HG03342 (cell line): ENCODE data around the gene AP1AR.
A peak's percentile ranks its signal among the peaks of the same experiment; 100 is the strongest.
"Not testable (repeated sequence)": the region's sequence is repeated elsewhere in the genome, so short reads cannot be mapped to it uniquely, and the experiment has no call there.

Experiments used
- ATAC-seq: cut with Tn5 transposase; IDR thresholded peaks from one replicate; pipeline ENCODE4 v1.9.1; 2021; ENCODE audit warnings: mild to moderate bottlenecking, moderate library complexity; ENCODE audit not compliant: unreplicated experiment

Gene AP1AR

GRCh38 chr4:112309263-112309791, 77.7 kb downstream of the AP1AR start:
- ATAC-seq, result not testable (repeated sequence)

- ATAC-seq, result no peak
Observed at GRCh38 chr4:112311516-112311915, 79.9 kb downstream of the AP1AR start.

- ATAC-seq, result peak; percentile 97
Observed at GRCh38 chr4:112312610-112313239, 81.1 kb downstream of the AP1AR start.

GRCh38 chr4:112315446-112315845, 83.9 kb downstream of the AP1AR start:
- ATAC-seq, result no peak

- ATAC-seq, result no peak
Observed at GRCh38 chr4:112316360-112316759, 84.8 kb downstream of the AP1AR start.

- peak; percentile 96 for ATAC-seq
Observed at GRCh38 chr4:112318239-112319142, 86.9 kb downstream of the AP1AR start.
